HCT116 (cell line): ENCODE results near the gene BACH1. TPM values are rescaled to one million over a fixed set of nuclear protein-coding genes. Genes with fewer than 3 reads are reported as not detected.

Experiments
- ATAC-seq: fragments of 200-7000 bp; cut with Tn5 transposase; 2 replicates; pipeline ENCODE4 v1.9.1; 2020; ENCODE audit warnings: mild to moderate bottlenecking, moderate library complexity
- BruUV-seq: library from RNA; stranded (reverse); fragments of 400-500 nt; replicated peaks from 2 replicates; lab custom pipeline; 2021; lab: Mats Ljungman, UMichigan
- CTCF ChIA-PET: fragments of 300-600 bp; sonication (Branson Sonifier 250); formaldehyde crosslinking; loops from one replicate; lab custom pipeline; 2021; ENCODE audit warnings: antibody characterized with exemption; lab: Charles Lee
- POLR2A ChIA-PET: fragments of 300-600, 350-600 bp; sonication (Branson Sonifier 250); formaldehyde crosslinking; loops from one replicate; lab custom pipeline; 2021; ENCODE audit warnings: antibody characterized with exemption; lab: Charles Lee
- RAD21 ChIA-PET, 2 experiments: fragments of 300-600 bp; sonication (Branson Sonifier 250); formaldehyde crosslinking; loops; one replicate each; lab custom pipeline; 2023; ENCODE audit warnings: low total read pairs in 2 of 2; ENCODE audit not compliant: uncharacterized antibody in 2 of 2, unreplicated experiment in 2 of 2, low non-redundant PET in 1 of 2; lab: Charles Lee
- DNase-seq: peaks from one replicate; pipeline ENCODE4 v3.0.0-alpha.2; 2010; ENCODE audit warnings: low read depth, low spot score
- H2AFZ ChIP-seq: fragments of 200-600 bp; shearing (Covaris generic), sonication (generic); 2 replicates; pipeline ENCODE4 v1.6.1; 2017; ENCODE audit warnings: low read depth, mixed run types, mixed read lengths, antibody characterized with exemption, low read length; ENCODE audit not compliant: poor library complexity, severe bottlenecking
- H3K27ac ChIP-seq: 2 replicates; pipeline ENCODE4 v1.5.1; 2012; ENCODE audit warnings: low read depth, low read length
- H3K27me3 ChIP-seq: fragments of 200-600 bp; sonication (generic); 2 replicates; pipeline ENCODE4 v1.6.1; 2016; ENCODE audit warnings: mixed run types, low read length, mixed read lengths; ENCODE audit not compliant: insufficient read depth
- H3K36me3 ChIP-seq, 2 experiments: fragments of 200-500 bp in 1 of 2; fragments of 200-600 bp in 1 of 2; sonication (Bioruptor generic) in 1 of 2; sonication (generic) in 1 of 2; 2 replicates each; pipeline versions ENCODE4 v1.5.1 to v1.6.1; 2014 to 2016; ENCODE audit warnings: low read length in 2 of 2, inconsistent platforms in 1 of 2, mixed read lengths in 1 of 2, mixed run types in 1 of 2; ENCODE audit not compliant: insufficient read depth in 2 of 2, control insufficient read depth in 1 of 2
- H3K4me1 ChIP-seq, 2 experiments: fragments of 200-600 bp in 1 of 2; sonication (generic) in 1 of 2; 2 replicates each; pipeline versions ENCODE4 v1.5.1 to v1.6.1; 2012 to 2017; ENCODE audit warnings: low read length in 2 of 2, inconsistent platforms in 1 of 2, mild to moderate bottlenecking in 1 of 2, mixed read lengths in 1 of 2, mixed run types in 1 of 2, moderate library complexity in 1 of 2; ENCODE audit not compliant: insufficient read depth in 2 of 2, control insufficient read depth in 1 of 2
- H3K4me2 ChIP-seq: fragments of 200-600 bp; sonication (generic); 2 replicates; pipeline ENCODE4 v1.6.1; 2017; ENCODE audit warnings: mixed run types, low read length, mixed read lengths
- H3K4me3 ChIP-seq, 2 experiments: fragments of 200-600 bp in 1 of 2; sonication (generic) in 1 of 2; replicated peaks in 1 of 2; 2 replicates each; pipeline ENCODE4 v1.5.1; 2011 to 2016; ENCODE audit warnings: low read length in 2 of 2, control low read depth in 1 of 2, low read depth in 1 of 2, mild to moderate bottlenecking in 1 of 2, mixed read lengths in 1 of 2, mixed run types in 1 of 2
- H3K79me2 ChIP-seq: fragments of 200-600 bp; sonication (generic); 2 replicates; pipeline ENCODE4 v1.6.1; 2017; ENCODE audit warnings: mild to moderate bottlenecking, mixed run types, low read length, moderate library complexity, mixed read lengths; ENCODE audit not compliant: insufficient read depth
- H3K9ac ChIP-seq: fragments of 200-600 bp; sonication (generic); 2 replicates; pipeline ENCODE4 v1.6.1; 2016; ENCODE audit warnings: low read length, mixed read lengths
- H3K9me2 ChIP-seq: fragments of 200-600 bp; sonication (generic), shearing (Covaris generic); 2 replicates; pipeline ENCODE4 v1.6.1; 2017; ENCODE audit warnings: mixed run types, mild to moderate bottlenecking, moderate library complexity; ENCODE audit not compliant: insufficient read depth
- H3K9me3 ChIP-seq, 2 experiments: fragments of 200-500 bp in 1 of 2; fragments of 200-600 bp in 1 of 2; sonication (Bioruptor generic) in 1 of 2; sonication (generic) in 1 of 2; 2 replicates each; pipeline ENCODE4 v1.6.1; 2014 to 2017; ENCODE audit warnings: low read length in 2 of 2, mixed read lengths in 2 of 2, inconsistent platforms in 1 of 2, low read depth in 1 of 2, mild to moderate bottlenecking in 1 of 2, mixed run types in 1 of 2, moderate library complexity in 1 of 2; ENCODE audit not compliant: control insufficient read depth in 1 of 2, insufficient read depth in 1 of 2
- H4K20me1 ChIP-seq: fragments of 200-600 bp; sonication (generic), shearing (Covaris generic); 2 replicates; pipeline ENCODE4 v1.6.1; 2017; ENCODE audit warnings: mixed run types, mild to moderate bottlenecking, moderate library complexity; ENCODE audit not compliant: insufficient read depth
- CBX3 ChIP-seq: IDR thresholded peaks from 2 replicates; pipeline ENCODE4 v1.6.1; 2012; ENCODE audit warnings: low read depth
- CEBPB ChIP-seq: IDR thresholded peaks from 2 replicates; pipeline ENCODE4 v1.6.1; 2012; ENCODE audit warnings: low read depth
- EGR1 ChIP-seq: IDR thresholded peaks from 2 replicates; pipeline ENCODE4 v1.6.1; 2012; ENCODE audit warnings: low read depth
- ELF1 ChIP-seq: IDR thresholded peaks from 2 replicates; pipeline ENCODE4 v1.6.1; 2012; ENCODE audit warnings: low read depth, borderline replicate concordance
- EZH2 ChIP-seq: fragments of 200-600 bp; sonication (generic); IDR thresholded peaks from 2 replicates; pipeline ENCODE4 v1.6.1; 2017; ENCODE audit warnings: antibody characterized with exemption, mixed run types
- FOSL1 ChIP-seq: IDR thresholded peaks from 2 replicates; pipeline ENCODE4 v1.6.1; 2012; ENCODE audit warnings: low read depth
- POLR2A ChIP-seq: IDR thresholded peaks from 2 replicates; pipeline ENCODE4 v1.7.0; 2011; ENCODE audit warnings: borderline replicate concordance; ENCODE audit not compliant: insufficient read depth, insufficient read length; ENCODE audit errors: extremely low read depth
- RAD21 ChIP-seq: IDR thresholded peaks from 2 replicates; pipeline ENCODE4 v1.6.1; 2012; ENCODE audit warnings: low read depth, mild to moderate bottlenecking
- REST ChIP-seq: IDR thresholded peaks from 2 replicates; pipeline ENCODE4 v1.6.1; 2012; ENCODE audit warnings: low read depth
- SIN3A ChIP-seq: IDR thresholded peaks from 2 replicates; pipeline ENCODE4 v1.6.1; 2012; ENCODE audit warnings: low read depth
- SP1 ChIP-seq: IDR thresholded peaks from 2 replicates; pipeline ENCODE4 v1.6.1; 2012; ENCODE audit warnings: low read depth
- SRF ChIP-seq: IDR thresholded peaks from 2 replicates; pipeline ENCODE4 v1.6.1; 2012; ENCODE audit warnings: low read depth
- YY1 ChIP-seq: IDR thresholded peaks from 2 replicates; pipeline ENCODE4 v1.6.1; 2011; ENCODE audit warnings: low read length, low read depth, moderate library complexity, mild to moderate bottlenecking; ENCODE audit not compliant: insufficient replicate concordance; ENCODE audit errors: extremely low read depth
- ZFX ChIP-seq: fragments of 450-650 bp; IDR thresholded peaks from 2 replicates; pipeline ENCODE4 v1.6.1; 2017
- ZNF274 ChIP-seq: fragments of 200-500 bp; sonication (Bioruptor generic); IDR thresholded peaks from 2 replicates; pipeline ENCODE4 v1.6.1; 2014; ENCODE audit warnings: mild to moderate bottlenecking, low read depth, low read length, inconsistent platforms
- intact Hi-C: fragments of 100-400 bp; cut with micrococcal nuclease; formaldehyde crosslinking; loops from 2 replicates; pipeline ENCODE4 v1.10.0; 2022
- total RNA-seq: library from RNA; stranded (reverse); gene quantifications from one replicate; pipeline ENCODE4 v1.2.1, GENCODE V29; 2021; ENCODE audit not compliant: unreplicated experiment
- TF ChIP-seq, protein P1 (sequence below): IDR thresholded peaks from 2 replicates; pipeline ENCODE4 v1.6.1; 2011; ENCODE audit warnings: mild to moderate bottlenecking, low read length, moderate library complexity; ENCODE audit not compliant: insufficient replicate concordance; ENCODE audit errors: extremely low read depth
- TF ChIP-seq, protein P2 (sequence below): IDR thresholded peaks from 2 replicates; pipeline ENCODE4 v1.6.1; 2012

Gene BACH1
- total RNA-seq, 1 experiment from 2014 or later: 28.4 TPM

- no TSS peak for BruUV-seq
- DNase-seq: no peak
- no peak overlapping the region for H3K4me3 ChIP-seq
- intact Hi-C loops: no loop called here
- no peak overlapping the region for H3K27ac ChIP-seq
- peaks cover 100% of the 10 kb centered on the region for H3K79me2 ChIP-seq
- ChIA-PET RAD21 (no interaction called here), POLR2A (no interaction called here), CTCF (no interaction called here)
- H2AFZ ChIP-seq: no peak overlapping the region
- no peaks in the 10 kb centered on the region for H4K20me1 ChIP-seq
- ATAC-seq: no peak
- H3K4me1 ChIP-seq: peaks cover 0 to 3% of the 10 kb centered on the region in 2 experiments; a peak in 1 of 4 replicates
- no peak overlapping the region for H3K9ac ChIP-seq
- TF ChIP-seq ZNF274 (no peak), CEBPB (no peak), CBX3 (no peak), FOSL1 (no peak), ELF1 (no peak), EGR1 (no peak), ZFX (no peak), SIN3A (no peak), RAD21 (no peak), REST (no peak), YY1 (no peak), POLR2A (no peak), EZH2 (no peak), SRF (no peak), SP1 (no peak)
- TF ChIP-seq, protein P1, sequence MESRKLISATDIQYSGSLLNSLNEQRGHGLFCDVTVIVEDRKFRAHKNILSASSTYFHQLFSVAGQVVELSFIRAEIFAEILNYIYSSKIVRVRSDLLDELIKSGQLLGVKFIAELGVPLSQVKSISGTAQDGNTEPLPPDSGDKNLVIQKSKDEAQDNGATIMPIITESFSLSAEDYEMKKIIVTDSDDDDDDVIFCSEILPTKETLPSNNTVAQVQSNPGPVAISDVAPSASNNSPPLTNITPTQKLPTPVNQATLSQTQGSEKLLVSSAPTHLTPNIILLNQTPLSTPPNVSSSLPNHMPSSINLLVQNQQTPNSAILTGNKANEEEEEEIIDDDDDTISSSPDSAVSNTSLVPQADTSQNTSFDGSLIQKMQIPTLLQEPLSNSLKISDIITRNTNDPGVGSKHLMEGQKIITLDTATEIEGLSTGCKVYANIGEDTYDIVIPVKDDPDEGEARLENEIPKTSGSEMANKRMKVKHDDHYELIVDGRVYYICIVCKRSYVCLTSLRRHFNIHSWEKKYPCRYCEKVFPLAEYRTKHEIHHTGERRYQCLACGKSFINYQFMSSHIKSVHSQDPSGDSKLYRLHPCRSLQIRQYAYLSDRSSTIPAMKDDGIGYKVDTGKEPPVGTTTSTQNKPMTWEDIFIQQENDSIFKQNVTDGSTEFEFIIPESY: no peak
- TF ChIP-seq, protein P2, sequence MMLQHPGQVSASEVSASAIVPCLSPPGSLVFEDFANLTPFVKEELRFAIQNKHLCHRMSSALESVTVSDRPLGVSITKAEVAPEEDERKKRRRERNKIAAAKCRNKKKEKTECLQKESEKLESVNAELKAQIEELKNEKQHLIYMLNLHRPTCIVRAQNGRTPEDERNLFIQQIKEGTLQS: no peak
- no peaks in the 10 kb centered on the region for H3K36me3 ChIP-seq
- no peak overlapping the region for H3K4me2 ChIP-seq
- no peaks in the 10 kb centered on the region for H3K9me2 ChIP-seq
- H3K27me3 ChIP-seq: no peaks in the 10 kb centered on the region
- H3K9me3 ChIP-seq: no peaks in the 10 kb centered on the region
Measured at GRCh38 chr21:29316029-29316742, 17.5 kb downstream of the BACH1 start.
